PFSK-1 (cell line): ENCODE data around the gene TMEM63C.

Experiments used
- POLR2AphosphoS5 ChIP-seq: IDR thresholded peaks from 2 replicates; pipeline ENCODE4 v1.6.1; 2012; ENCODE audit warnings: low read depth, mild to moderate bottlenecking, control low read depth, low read length, moderate library complexity
- SIN3A ChIP-seq: IDR thresholded peaks from 2 replicates; pipeline ENCODE4 v1.6.1; 2012; ENCODE audit warnings: mild to moderate bottlenecking, low read length, moderate library complexity, borderline replicate concordance; ENCODE audit not compliant: insufficient read depth
- TAF1 ChIP-seq: IDR thresholded peaks from 2 replicates; pipeline ENCODE4 v1.6.1; 2012; ENCODE audit warnings: low read length, control low read depth, borderline replicate concordance; ENCODE audit not compliant: insufficient read depth
- TF ChIP-seq, protein P1 (sequence below), 2 experiments: IDR thresholded peaks; 2 replicates each; pipeline versions ENCODE4 v1.6.1 to v1.8.0; 2011 to 2012; ENCODE audit warnings: low read depth in 2 of 2, low read length in 2 of 2, control low read depth in 1 of 2, inconsistent platforms in 1 of 2, mild to moderate bottlenecking in 1 of 2, moderate library complexity in 1 of 2; ENCODE audit not compliant: insufficient read depth in 1 of 2

DNA sequence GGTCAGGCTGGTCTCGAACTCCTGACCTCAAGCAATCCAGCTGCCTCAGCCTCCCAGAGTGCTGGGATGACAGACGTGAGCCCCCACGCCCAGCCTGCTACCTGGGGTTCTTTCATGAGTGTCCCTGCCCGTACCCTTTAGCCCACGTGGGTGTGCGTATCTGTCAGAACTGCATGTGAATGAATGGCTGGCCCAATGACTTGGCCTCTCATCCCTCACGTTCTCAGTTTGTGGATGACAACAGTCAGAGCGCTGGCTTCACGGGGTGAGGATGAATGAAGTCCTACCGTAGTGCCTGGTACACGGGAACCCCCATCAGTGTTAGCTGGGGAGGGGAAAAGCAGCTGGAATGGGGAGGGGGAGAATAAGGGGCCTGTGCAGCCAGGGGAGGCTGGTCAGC lies 23.9 kb upstream of the TMEM63C start:
- TF ChIP-seq, protein P1, sequence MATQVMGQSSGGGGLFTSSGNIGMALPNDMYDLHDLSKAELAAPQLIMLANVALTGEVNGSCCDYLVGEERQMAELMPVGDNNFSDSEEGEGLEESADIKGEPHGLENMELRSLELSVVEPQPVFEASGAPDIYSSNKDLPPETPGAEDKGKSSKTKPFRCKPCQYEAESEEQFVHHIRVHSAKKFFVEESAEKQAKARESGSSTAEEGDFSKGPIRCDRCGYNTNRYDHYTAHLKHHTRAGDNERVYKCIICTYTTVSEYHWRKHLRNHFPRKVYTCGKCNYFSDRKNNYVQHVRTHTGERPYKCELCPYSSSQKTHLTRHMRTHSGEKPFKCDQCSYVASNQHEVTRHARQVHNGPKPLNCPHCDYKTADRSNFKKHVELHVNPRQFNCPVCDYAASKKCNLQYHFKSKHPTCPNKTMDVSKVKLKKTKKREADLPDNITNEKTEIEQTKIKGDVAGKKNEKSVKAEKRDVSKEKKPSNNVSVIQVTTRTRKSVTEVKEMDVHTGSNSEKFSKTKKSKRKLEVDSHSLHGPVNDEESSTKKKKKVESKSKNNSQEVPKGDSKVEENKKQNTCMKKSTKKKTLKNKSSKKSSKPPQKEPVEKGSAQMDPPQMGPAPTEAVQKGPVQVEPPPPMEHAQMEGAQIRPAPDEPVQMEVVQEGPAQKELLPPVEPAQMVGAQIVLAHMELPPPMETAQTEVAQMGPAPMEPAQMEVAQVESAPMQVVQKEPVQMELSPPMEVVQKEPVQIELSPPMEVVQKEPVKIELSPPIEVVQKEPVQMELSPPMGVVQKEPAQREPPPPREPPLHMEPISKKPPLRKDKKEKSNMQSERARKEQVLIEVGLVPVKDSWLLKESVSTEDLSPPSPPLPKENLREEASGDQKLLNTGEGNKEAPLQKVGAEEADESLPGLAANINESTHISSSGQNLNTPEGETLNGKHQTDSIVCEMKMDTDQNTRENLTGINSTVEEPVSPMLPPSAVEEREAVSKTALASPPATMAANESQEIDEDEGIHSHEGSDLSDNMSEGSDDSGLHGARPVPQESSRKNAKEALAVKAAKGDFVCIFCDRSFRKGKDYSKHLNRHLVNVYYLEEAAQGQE (IDR thresholded peaks at IDR 0.05; ENCODE audit: insufficient read depth in 1 of 2, low read depth in 2 of 2, low read length in 2 of 2) = no peak
- TF ChIP-seq TAF1 (no peak), POLR2AphosphoS5 (no peak), SIN3A (no peak)
